Pancreas (tissue), 10 donors: ENCODE results near the gene AFF1. TPM values are rescaled to one million over a fixed set of nuclear protein-coding genes. Genes with fewer than 3 reads are reported as not detected.

ENCODE experiments used
- ATAC-seq, 4 donors: fragments of 200-7000 bp; cut with Tn5 transposase; one replicate each; pipeline versions ENCODE4 v1.8.0 to v1.9.1; 2020; ENCODE audit warnings: mild to moderate bottlenecking in 4 of 4, moderate library complexity in 4 of 4
- DNase-seq, 6 donors: peaks; one replicate each; pipeline ENCODE4 v3.0.0-alpha.2; 2020
- FAIRE-seq: peaks from 2 replicates; lab custom pipeline; 2012; peaks lifted over from hg19 to GRCh38; lab: Jason Lieb, UNC
- H3K27ac ChIP-seq, 4 donors: fragments of 200-600 bp; sonication (generic); 1 replicate in 3 of 4; 2 replicates in 1 of 4; pipeline versions ENCODE4 v1.5.0 to v1.8.0; 2020
- H3K27me3 ChIP-seq, 4 donors: fragments of 200-600 bp; one replicate each; pipeline ENCODE4 v1.8.0; 2021
- H3K36me3 ChIP-seq, 3 donors: fragments of 200-600 bp; sonication (generic) in 1 of 3; one replicate each; pipeline versions ENCODE4 v1.5.0 to v1.8.0; 2020 to 2021
- H3K4me1 ChIP-seq, 3 donors: fragments of 200-600 bp; one replicate each; pipeline ENCODE4 v1.8.0; 2021
- H3K4me3 ChIP-seq, 4 donors: fragments of 200-600 bp; sonication (generic) in 2 of 4; one replicate each; pipeline versions ENCODE4 v1.5.0 to v1.8.0; 2020 to 2021
- H3K9me3 ChIP-seq, 4 donors: fragments of 200-600 bp; one replicate each; pipeline ENCODE4 v1.8.0; 2021
- CTCF ChIP-seq, 4 donors: fragments of 200-600 bp; sonication (generic) in 3 of 4; IDR thresholded peaks; one replicate each; pipeline versions ENCODE4 v1.5.0 to v1.8.0; 2021; ENCODE audit warnings: antibody characterized with exemption in 4 of 4
- WGBS, 2 donors: extraction: QIAGEN DNeasy Blood & Tissue Kit; methylation state at CpG; one replicate each; pipeline ENCODE4 v1.1.7; 2013; 5-methylcytosine and 5-hydroxymethylcytosine counted together
- intact Hi-C, 3 donors: fragments of 100-400 bp; cut with DNase I; formaldehyde crosslinking; loops; one replicate each; pipeline versions ENCODE4 v1.11.1 to v1.14.2; 2022
- polyA plus RNA-seq, 2 donors: library from polyadenylated mRNA; stranded (reverse); fragments of 200-250 nt; gene quantifications; one replicate each; pipeline ENCODE4 v1.2.3, GENCODE V29; 2013
- total RNA-seq, 6 donors: library from RNA; stranded (reverse); fragmentation: NEBNext Ultra II Directional in 4 of 6; extraction: Animal tissue kit (Norgen Biotek cat#: 25700) in 4 of 6; gene quantifications; one replicate each; pipeline versions ENCODE4 v1.2.1 to v1.2.4, GENCODE V29; 2021 to 2023
- donor health status: healthy with polysubstance abuse.
- donor health status: DM: no; HTN: no; CAD: no; lungs with moderate emphysema.
- donor health status: DM: no; HTN: no; CAD: no.
- donor health status: control.
- donor health status: control.
- donor health status: Bipolar disorder and iron deficiency.
- donor health status: DM: yes; HTN: yes; CAD: no.
- donor health status: DM: no; HTN: no; CAD: no.
- donor health status: DM: no; HTN: no; CAD: no.
- donor health status: DM: yes; HTN: yes; CAD: no.

Gene AFF1
- total and polyA plus RNA-seq, 8 donors: 11.8 to 62.0 (median 40.4) TPM

GRCh38 chr4:86893136-86893535, 41.7 kb upstream of the AFF1 start:
- H3K4me3 ChIP-seq: no peak overlapping the region
- H3K9me3 ChIP-seq: no peaks in the 10 kb centered on the region
- DNase-seq (no peak), ATAC-seq (no peak), FAIRE-seq (no peak)
- 89 to 92% methylated on average over 19 of the region's 19 CpGs for WGBS, 2 donors
- no peak for TF ChIP-seq CTCF (IDR thresholded peaks at IDR 0.05)
- no peak overlapping the region for H3K27ac ChIP-seq
- intact Hi-C loops: loop anchor here in 1 of 3 donors (10.0 kb wide), 1 partner anchor 398 kb away; no protein-coding TSS in a partner anchor
- peaks cover 0 to 6% (median 0%) of the 10 kb centered on the region in 3 donors for H3K4me1 ChIP-seq
- H3K27me3 ChIP-seq: no peaks in the 10 kb centered on the region
- H3K36me3 ChIP-seq: no peaks in the 10 kb centered on the region

GRCh38 chr4:86894455-86894854, 40.4 kb upstream of the AFF1 start:
- H3K36me3 ChIP-seq: no peaks in the 10 kb centered on the region
- no peak for TF ChIP-seq CTCF (IDR thresholded peaks at IDR 0.05)
- intact Hi-C loops: loop anchor here in 1 of 3 donors (10.0 kb wide), 1 partner anchor 400 kb away; no protein-coding TSS in a partner anchor
- no peak overlapping the region for H3K4me3 ChIP-seq
- H3K4me1 ChIP-seq: peaks cover 0 to 6% (median 0%) of the 10 kb centered on the region in 3 donors
- no peak for ATAC-seq
- DNase-seq: no peak
- FAIRE-seq: no peak
- H3K9me3 ChIP-seq: no peaks in the 10 kb centered on the region
- H3K27me3 ChIP-seq: no peaks in the 10 kb centered on the region
- H3K27ac ChIP-seq: no peak overlapping the region

GRCh38 chr4:86895692-86896488, 38.9 kb upstream of the AFF1 start:
- peak in 3 of 4 donors; percentile 43 to 52 (median 44) for ATAC-seq

GRCh38 chr4:86896596-86896995, 38.2 kb upstream of the AFF1 start:
- Histone ChIP-seq H3K4me3 (no peak overlapping the region), H3K9me3 (no peaks in the 10 kb centered on the region), H3K4me1 (no peaks in the 10 kb centered on the region), H3K27me3 (no peaks in the 10 kb centered on the region), H3K27ac (no peak overlapping the region), H3K36me3 (no peaks in the 10 kb centered on the region)
- DNase-seq: no peak
- TF ChIP-seq CTCF (IDR thresholded peaks at IDR 0.05): no peak
- WGBS, 2 donors: 51 to 52% methylated on average over 4 of the region's 4 CpGs
- no peak for ATAC-seq
- intact Hi-C loops: loop anchor here in 2 of 3 donors (5.0 to 10.0 kb wide), 2 partner anchors 399 to 402 kb away; no protein-coding TSS in a partner anchor
- FAIRE-seq: no peak

More at GRCh38 chr4:86895692-86896488, 38.9 kb upstream of the AFF1 start:
- FAIRE-seq (peak; percentile 89), DNase-seq (no peak)
- H3K36me3 ChIP-seq: no peaks in the 10 kb centered on the region
- intact Hi-C loops: loop anchor here in 2 of 3 donors (5.0 to 10.0 kb wide), 2 partner anchors 399 to 401 kb away; no protein-coding TSS in a partner anchor
- no peak overlapping the region for H3K4me3 ChIP-seq
- no peaks in the 10 kb centered on the region for H3K9me3 ChIP-seq
- no peaks in the 10 kb centered on the region for H3K27me3 ChIP-seq
- TF ChIP-seq CTCF (IDR thresholded peaks at IDR 0.05): peak in 3 of 4 donors; percentile 28 to 62 (median 57)
- H3K27ac ChIP-seq: no peak overlapping the region
- peaks cover 0 to 6% (median 0%) of the 10 kb centered on the region in 3 donors for H3K4me1 ChIP-seq
- WGBS, 2 donors: 67 to 73% methylated on average over 6 of the region's 6 CpGs
